Measurements from ENCODE around the gene KCNK5. TPM values are rescaled to one million over a fixed set of nuclear protein-coding genes. Genes with fewer than 3 reads are reported as not detected.

Gene KCNK5
- total and polyA plus RNA-seq, 2 donors (not counting 1 experiment from before 2014, with no cell fraction given) = 0.07 TPM; not detected in 1

GRCh38 chr6:39266375-39266774, 37.1 kb upstream of the KCNK5 start:
- intact Hi-C loops (cut with micrococcal nuclease) = no loop called here
- Mint-ChIP-seq H3K27ac (no peak overlapping the region), H3K9me3 (ENCODE audit: insufficient read depth) (peaks cover 3% of the 10 kb centered on the region), H3K4me3 (no peak overlapping the region), H3K27me3 (peaks cover 18% of the 10 kb centered on the region), H3K4me1 (no peaks in the 10 kb centered on the region)
- Histone ChIP-seq H3K79me2 (ENCODE audit: control insufficient read depth, insufficient read depth, low read length) (no peaks in the 10 kb centered on the region), H3K27ac (ENCODE audit: low read length in 2 of 2) (no peak overlapping the region), H3K9ac (ENCODE audit: low read length) (no peak overlapping the region), H3K4me2 (replicated peaks; ENCODE audit: low read depth, low read length, poor library complexity, severe bottlenecking) (no peak overlapping the region), H2AFZ (ENCODE audit: insufficient read depth, low read depth, low read length, poor library complexity, severe bottlenecking) (no peak overlapping the region), H3K36me3 (replicated peaks in 1 of 2; ENCODE audit: control extremely low read depth in 1 of 2, control insufficient read depth in 1 of 2, extremely low read depth in 1 of 2, insufficient read depth in 2 of 2, low read length in 1 of 2) (no peaks in the 10 kb centered on the region), H3K4me1 (ENCODE audit: control insufficient read depth in 2 of 2, insufficient read depth in 2 of 2, low read length in 2 of 2) (no peaks in the 10 kb centered on the region), H3K9me3 (ENCODE audit: control extremely low read depth in 1 of 3, control insufficient read depth in 2 of 3, insufficient read depth in 1 of 3, low read length in 2 of 3) (peaks cover 0 to 2% (median 0%) of the 10 kb centered on the region in 3 donors), H3K4me3 (ENCODE audit: control extremely low read depth in 1 of 5, extremely low read depth in 1 of 5, insufficient read depth in 1 of 5, low read depth in 2 of 5, low read length in 4 of 5) (no peak overlapping the region), H3K27me3 (replicated peaks in 1 of 4; ENCODE audit: control extremely low read depth in 1 of 4, control insufficient read depth in 3 of 4, insufficient read depth in 4 of 4, low read length in 3 of 4) (peaks cover 0 to 11% (median 3%) of the 10 kb centered on the region in 4 experiments), H4K20me1 (ENCODE audit: control insufficient read depth, insufficient read depth, low read length, poor library complexity, severe bottlenecking) (no peaks in the 10 kb centered on the region)
- ChIA-PET POLR2A (no interaction called here), CTCF (interaction anchor here (0.8 to 0.9 kb wide), 2 partner anchors 13 to 36 kb away, joined by 3 read pairs; no protein-coding TSS in a partner anchor)
- no peak for DNase-seq
- TF ChIP-seq EZH2 (IDR thresholded peaks at IDR 0.05; ENCODE audit: borderline replicate concordance, insufficient read depth, low read depth, low read length, poor library complexity, severe bottlenecking) (no peak), CTCF (IDR thresholded peaks at IDR 0.05) (no peak)
- ATAC-seq (ENCODE audit: low read depth) = no peak
- no CpG with 5 or more reads among the region's 2 CpGs for WGBS (ENCODE audit: insufficient coverage)

GRCh38 chr6:39263303-39264037, 34.2 kb upstream of the KCNK5 start:
- H3K79me2 ChIP-seq (ENCODE audit: control insufficient read depth, insufficient read depth, low read length) = no peaks in the 10 kb centered on the region
- no peak for TF ChIP-seq CTCF (IDR thresholded peaks at IDR 0.05)
- no peak for TF ChIP-seq EZH2 (IDR thresholded peaks at IDR 0.05; ENCODE audit: borderline replicate concordance, insufficient read depth, low read depth, low read length, poor library complexity, severe bottlenecking)
- Mint-ChIP-seq H3K4me1 (no peaks in the 10 kb centered on the region), H3K4me3 (no peak overlapping the region), H3K9me3 (ENCODE audit: insufficient read depth) (no peaks in the 10 kb centered on the region), H3K27me3 (peaks cover 34% of the 10 kb centered on the region), H3K27ac (no peak overlapping the region)
- no CpG with 5 or more reads among the region's 5 CpGs for WGBS (ENCODE audit: insufficient coverage)
- H3K4me1 ChIP-seq (ENCODE audit: control insufficient read depth in 2 of 2, insufficient read depth in 2 of 2, low read length in 2 of 2) = no peaks in the 10 kb centered on the region
- H3K27ac ChIP-seq (ENCODE audit: low read length in 2 of 2) = no peak overlapping the region
- no peaks in the 10 kb centered on the region for H3K36me3 ChIP-seq (replicated peaks in 1 of 2; ENCODE audit: control extremely low read depth in 1 of 2, control insufficient read depth in 1 of 2, extremely low read depth in 1 of 2, insufficient read depth in 2 of 2, low read length in 1 of 2)
- peaks cover 0 to 27% (median 12%) of the 10 kb centered on the region in 4 experiments for H3K27me3 ChIP-seq (replicated peaks in 1 of 4; ENCODE audit: control extremely low read depth in 1 of 4, control insufficient read depth in 3 of 4, insufficient read depth in 4 of 4, low read length in 3 of 4)
- intact Hi-C loops (cut with micrococcal nuclease) = no loop called here
- H3K9me3 ChIP-seq (ENCODE audit: control extremely low read depth in 1 of 3, control insufficient read depth in 2 of 3, insufficient read depth in 1 of 3, low read length in 2 of 3) = peaks cover 0 to 2% (median 0%) of the 10 kb centered on the region in 3 donors
- no peak overlapping the region for H3K4me3 ChIP-seq (ENCODE audit: control extremely low read depth in 1 of 5, extremely low read depth in 1 of 5, insufficient read depth in 1 of 5, low read depth in 2 of 5, low read length in 4 of 5)
- H3K4me2 ChIP-seq (replicated peaks; ENCODE audit: low read depth, low read length, poor library complexity, severe bottlenecking) = no peak overlapping the region
- H4K20me1 ChIP-seq (ENCODE audit: control insufficient read depth, insufficient read depth, low read length, poor library complexity, severe bottlenecking) = no peaks in the 10 kb centered on the region
- H2AFZ ChIP-seq (ENCODE audit: insufficient read depth, low read depth, low read length, poor library complexity, severe bottlenecking) = no peak overlapping the region
- no peak overlapping the region for H3K9ac ChIP-seq (ENCODE audit: low read length)
- DNase-seq (no peak), ATAC-seq (ENCODE audit: low read depth) (no peak)
- CTCF ChIA-PET = interaction anchor here (1.2 kb wide), 1 partner anchor 40 kb away, joined by 3 read pairs; no protein-coding TSS in a partner anchor
- POLR2A ChIA-PET = no interaction called here
